HTR-8/SVneo (cell line): Measurements from ENCODE around the gene DYNC1I1.

Experiments
- DNase-seq: peaks from one replicate; pipeline ENCODE4 v3.0.0; 2011; ENCODE audit warnings: low spot score, mixed read lengths; ENCODE audit not compliant: insufficient read length
- FAIRE-seq: peaks from 2 replicates; lab custom pipeline; 2011; peaks lifted over from hg19 to GRCh38; lab: Jason Lieb, UNC

The DYNC1I1 gene

GRCh38 chr7:96114190-96114589 is 341.8 kb downstream of the DYNC1I1 start:
- FAIRE-seq (no peak), DNase-seq (no peak)

DNA sequence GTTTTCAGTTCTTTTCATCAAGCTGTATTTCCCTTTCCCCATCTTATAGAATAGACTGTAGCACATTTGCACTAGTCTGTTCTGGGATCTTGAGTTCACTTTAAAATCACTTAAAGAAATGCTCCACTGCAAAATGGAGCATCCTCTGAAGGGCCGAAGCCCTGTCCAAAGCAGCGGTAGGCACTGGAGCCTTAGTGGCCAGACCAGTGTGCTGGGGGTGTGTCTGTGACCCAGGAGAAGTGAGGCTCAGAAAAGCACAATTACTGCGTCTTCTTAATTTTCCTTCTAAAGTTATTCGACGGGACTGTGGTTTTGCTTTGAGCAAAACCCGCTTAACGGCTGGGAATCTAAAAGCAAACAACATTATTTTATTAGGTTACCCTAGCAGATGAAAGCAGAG is 343.8 kb downstream of the DYNC1I1 start:
- DNase-seq (no peak), FAIRE-seq (no peak)

- no peak for FAIRE-seq
- no peak for DNase-seq
These were observed 346.2 kb downstream of the DYNC1I1 start for GRCh38 chr7:96118449-96119001.

GRCh38 chr7:96120445-96121225 is 348.3 kb downstream of the DYNC1I1 start:
- DNase-seq (no peak), FAIRE-seq (no peak)

DNA sequence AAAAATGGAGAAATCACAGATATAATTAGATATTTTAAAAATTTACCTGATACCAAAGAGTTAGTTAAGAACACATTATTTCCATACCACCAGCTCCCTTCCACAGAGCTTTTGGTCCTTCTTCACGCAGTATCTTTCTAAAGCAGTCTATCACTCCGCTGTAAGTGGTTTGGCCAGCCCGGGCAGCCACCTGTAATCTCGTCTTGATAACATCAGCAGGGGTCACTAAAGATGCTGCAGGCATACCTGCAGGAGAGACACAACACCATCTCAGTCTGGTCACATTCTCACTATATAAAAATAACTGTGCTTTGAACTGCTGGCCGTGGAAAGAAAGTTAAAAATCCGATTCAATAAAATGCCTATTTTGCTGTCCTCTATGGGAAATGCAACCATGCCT is 349.4 kb downstream of the DYNC1I1 start:
- no peak for FAIRE-seq

GRCh38 chr7:96122746-96123145 is 350.4 kb downstream of the DYNC1I1 start:
- FAIRE-seq (no peak), DNase-seq (no peak)

More for the DNA sequence above, 349.4 kb downstream of the DYNC1I1 start:
- no peak for DNase-seq

GRCh38 chr7:96126382-96126781 is 354.0 kb downstream of the DYNC1I1 start:
- FAIRE-seq (no peak), DNase-seq (no peak)

DNA sequence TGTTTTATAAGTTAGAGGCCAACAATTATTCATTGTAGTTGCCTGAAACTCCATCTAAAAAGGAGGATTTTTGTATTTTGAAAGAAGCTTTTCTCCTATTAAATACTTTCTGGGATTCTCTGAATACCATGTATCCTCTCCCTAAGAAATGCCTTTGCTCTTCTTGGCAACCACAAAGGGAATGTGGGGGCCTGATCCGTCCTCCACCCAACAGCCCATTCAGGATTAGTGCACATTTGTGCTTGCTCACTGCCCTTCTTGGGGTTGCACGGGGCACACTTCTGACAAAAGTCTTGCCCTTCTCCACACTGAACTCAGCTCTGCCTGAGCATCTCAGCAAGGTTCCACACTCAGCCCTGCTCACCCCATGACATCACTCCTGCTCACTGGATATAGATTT is 355.4 kb downstream of the DYNC1I1 start:
- no peak for DNase-seq
- no peak for FAIRE-seq

- DNase-seq = no peak
These were observed 359.2 kb downstream of the DYNC1I1 start for GRCh38 chr7:96131525-96131924.

GRCh38 chr7:96135241-96135640 is 362.9 kb downstream of the DYNC1I1 start:
- no peak for FAIRE-seq
- DNase-seq = no peak

More at GRCh38 chr7:96131525-96131924, 359.2 kb downstream of the DYNC1I1 start:
- no peak for FAIRE-seq

DNA sequence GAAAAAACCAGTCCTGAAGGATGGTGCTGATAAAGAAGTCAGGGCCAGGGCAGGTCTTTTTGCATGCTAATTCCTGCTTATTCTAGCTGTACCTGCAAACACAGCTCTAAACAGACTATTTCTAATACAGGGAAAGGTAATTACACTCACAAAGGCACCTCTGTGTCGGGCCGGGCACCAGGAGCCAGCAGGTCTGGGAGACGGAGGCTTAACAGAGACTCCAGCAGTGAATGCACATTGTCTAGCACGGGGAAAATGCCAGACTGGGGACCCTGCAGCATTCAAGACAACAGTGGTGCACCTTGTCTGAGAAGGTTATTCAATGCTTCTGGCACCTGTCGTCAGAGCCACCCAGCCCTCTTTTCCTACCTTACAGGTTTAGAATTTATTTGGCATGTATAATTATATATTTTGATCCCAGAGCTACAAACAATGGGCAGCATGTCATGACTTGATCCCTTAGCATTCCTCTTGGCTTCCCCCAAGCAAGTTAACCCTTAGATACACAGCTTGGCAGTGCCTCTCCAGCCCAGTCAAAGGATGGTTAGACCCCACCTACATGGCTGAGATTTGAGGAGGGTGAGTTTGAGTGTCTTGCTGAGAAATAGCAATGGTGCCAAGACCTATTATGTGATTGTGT is 364.4 kb downstream of the DYNC1I1 start:
- DNase-seq = no peak
- no peak for FAIRE-seq

DNA sequence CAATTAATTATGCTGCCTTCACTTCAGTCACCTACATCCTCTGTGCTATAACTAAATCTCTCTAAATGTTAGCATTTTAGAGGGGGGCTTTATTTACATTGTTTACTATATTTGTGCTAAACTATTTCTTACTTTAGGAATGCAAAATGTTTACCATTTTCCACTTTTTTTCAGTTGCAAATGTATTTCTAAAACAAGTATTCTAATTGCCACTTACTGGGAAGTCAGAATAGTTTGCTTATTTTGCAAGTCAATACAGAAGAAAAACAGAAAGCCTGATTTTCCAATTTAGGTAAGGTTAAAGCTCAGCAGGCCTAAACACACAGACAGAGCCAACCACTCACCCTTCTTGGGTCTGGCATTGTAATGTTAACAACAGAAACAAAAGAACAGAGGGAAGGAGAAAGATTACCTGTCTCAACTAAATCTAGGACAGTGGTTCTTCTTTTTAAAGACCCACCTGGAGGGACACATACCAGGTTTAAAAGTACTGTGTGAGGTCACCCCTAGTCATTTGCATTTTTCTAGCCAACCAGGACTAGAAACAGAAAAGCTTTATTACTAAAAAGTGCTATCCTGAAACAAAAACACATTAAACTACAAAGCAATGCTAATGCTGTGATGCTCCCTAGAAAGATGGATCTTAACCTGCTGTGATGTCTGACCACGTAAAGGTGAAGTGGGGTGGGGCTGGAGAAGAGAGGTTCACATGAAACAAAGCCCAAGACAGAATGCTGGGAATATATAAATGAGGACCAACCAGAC is 371.3 kb downstream of the DYNC1I1 start:
- no peak for FAIRE-seq
- DNase-seq = no peak

GRCh38 chr7:96144260-96144526 is 371.8 kb downstream of the DYNC1I1 start:
- no peak for FAIRE-seq
- no peak for DNase-seq
